ENCODE measurements around the gene GTF2IRD2. TPM values are rescaled to one million over a fixed set of nuclear protein-coding genes. Genes with fewer than 3 reads are reported as not detected.
"Not testable (repeated sequence)": the region's sequence is repeated elsewhere in the genome, so short reads cannot be mapped to it uniquely, and the experiment has no call there.

The GTF2IRD2 gene
- total RNA-seq, 1 donor from 2014 or later = 13.5 TPM

- not testable (repeated sequence) for DNase-seq
These were observed 53.4 kb downstream of the GTF2IRD2 start for GRCh38 chr7:74797848-74798622.

GRCh38 chr7:74789200-74789736 lies 62.1 kb downstream of the GTF2IRD2 start:
- intact Hi-C loops (cut with DNase I); DNase-seq: not testable (repeated sequence)
- ATAC-seq (ENCODE audit: poor library complexity) = peak; percentile 21

More at GRCh38 chr7:74797848-74798622, 53.4 kb downstream of the GTF2IRD2 start:
- ATAC-seq (ENCODE audit: poor library complexity); intact Hi-C loops (cut with DNase I): not testable (repeated sequence)

- ATAC-seq (ENCODE audit: poor library complexity) (peak; percentile 97), DNase-seq (peak; percentile 98)
- intact Hi-C loops (cut with DNase I) = not testable (repeated sequence)
These were observed 62.8 kb downstream of the GTF2IRD2 start for GRCh38 chr7:74788369-74789150.

- intact Hi-C loops (cut with DNase I); DNase-seq; ATAC-seq (ENCODE audit: poor library complexity): not testable (repeated sequence)
These were observed 67.8 kb downstream of the GTF2IRD2 start for GRCh38 chr7:74783595-74783994.

- DNase-seq; ATAC-seq (ENCODE audit: poor library complexity); intact Hi-C loops (cut with DNase I): not testable (repeated sequence)
These were observed 69.7 kb downstream of the GTF2IRD2 start for GRCh38 chr7:74781746-74782145.

- DNase-seq; ATAC-seq (ENCODE audit: poor library complexity); intact Hi-C loops (cut with DNase I): not testable (repeated sequence)
These were observed 72.4 kb downstream of the GTF2IRD2 start for GRCh38 chr7:74779053-74779452.

GRCh38 chr7:74775111-74775510 lies 76.3 kb downstream of the GTF2IRD2 start:
- ATAC-seq (ENCODE audit: poor library complexity); DNase-seq; intact Hi-C loops (cut with DNase I): not testable (repeated sequence)

- DNase-seq; intact Hi-C loops (cut with DNase I): not testable (repeated sequence)
- peak; percentile 77 for ATAC-seq (ENCODE audit: poor library complexity)
These were observed 77.3 kb downstream of the GTF2IRD2 start, which contains the start of gene NCF1 for GRCh38 chr7:74773760-74774750. Gene NCF1 (plus strand): TSS chr7:74774011. CDS start chr7:74774032, 21 bp downstream.

- intact Hi-C loops (cut with DNase I); DNase-seq; ATAC-seq (ENCODE audit: poor library complexity): not testable (repeated sequence)
These were observed 79.3 kb downstream of the GTF2IRD2 start for GRCh38 chr7:74772093-74772492.

- intact Hi-C loops (cut with DNase I); ATAC-seq (ENCODE audit: poor library complexity): not testable (repeated sequence)
- DNase-seq = peak; percentile 33
These were observed 81.3 kb downstream of the GTF2IRD2 start for GRCh38 chr7:74770062-74770461.

- peak; percentile 26 for DNase-seq
- intact Hi-C loops (cut with DNase I); ATAC-seq (ENCODE audit: poor library complexity): not testable (repeated sequence)
These were observed 84.4 kb downstream of the GTF2IRD2 start for GRCh38 chr7:74766991-74767390.

- DNase-seq = not testable (repeated sequence)
- ATAC-seq (ENCODE audit: poor library complexity) = peak; percentile 43
These were observed 84.9 kb downstream of the GTF2IRD2 start for GRCh38 chr7:74766509-74766908.

GRCh38 chr7:74765205-74765918 lies 86.0 kb downstream of the GTF2IRD2 start:
- ATAC-seq (ENCODE audit: poor library complexity) = peak; percentile 70
- intact Hi-C loops (cut with DNase I); DNase-seq: not testable (repeated sequence)

More at GRCh38 chr7:74766509-74766908, 84.9 kb downstream of the GTF2IRD2 start:
- intact Hi-C loops (cut with DNase I) = not testable (repeated sequence)

GRCh38 chr7:74758982-74759381 lies 92.4 kb downstream of the GTF2IRD2 start:
- ATAC-seq (ENCODE audit: poor library complexity); intact Hi-C loops (cut with DNase I); DNase-seq: not testable (repeated sequence)

GRCh38 chr7:74758268-74758667 lies 93.1 kb downstream of the GTF2IRD2 start:
- ATAC-seq (ENCODE audit: poor library complexity); intact Hi-C loops (cut with DNase I); DNase-seq: not testable (repeated sequence)

GRCh38 chr7:74756673-74757072 lies 94.7 kb downstream of the GTF2IRD2 start:
- DNase-seq; intact Hi-C loops (cut with DNase I); ATAC-seq (ENCODE audit: poor library complexity): not testable (repeated sequence)

GRCh38 chr7:74753921-74754482 lies 97.4 kb downstream of the GTF2IRD2 start:
- DNase-seq; intact Hi-C loops (cut with DNase I): not testable (repeated sequence)
- ATAC-seq (ENCODE audit: poor library complexity) = peak; percentile 88

Data from Right ventricle myocardium superior (tissue), 1 donor.